GM12873 (cell line): Measurements from ENCODE around the gene SCTR.

Source experiments
- CTCF ChIP-seq: IDR thresholded peaks from 2 replicates; pipeline ENCODE4 v1.5.1; 2012; ENCODE audit warnings: low read depth, mild to moderate bottlenecking, moderate library complexity, low read length, control low read depth; ENCODE audit not compliant: insufficient read depth; ENCODE audit errors: missing control alignments

Gene SCTR

GRCh38 chr2:119426801-119427395 lies 97.4 kb downstream of the SCTR start:
- TF ChIP-seq CTCF, result no peak

- TF ChIP-seq CTCF, result no peak
Measured at GRCh38 chr2:119426396-119426675, 97.9 kb downstream of the SCTR start.

DNA sequence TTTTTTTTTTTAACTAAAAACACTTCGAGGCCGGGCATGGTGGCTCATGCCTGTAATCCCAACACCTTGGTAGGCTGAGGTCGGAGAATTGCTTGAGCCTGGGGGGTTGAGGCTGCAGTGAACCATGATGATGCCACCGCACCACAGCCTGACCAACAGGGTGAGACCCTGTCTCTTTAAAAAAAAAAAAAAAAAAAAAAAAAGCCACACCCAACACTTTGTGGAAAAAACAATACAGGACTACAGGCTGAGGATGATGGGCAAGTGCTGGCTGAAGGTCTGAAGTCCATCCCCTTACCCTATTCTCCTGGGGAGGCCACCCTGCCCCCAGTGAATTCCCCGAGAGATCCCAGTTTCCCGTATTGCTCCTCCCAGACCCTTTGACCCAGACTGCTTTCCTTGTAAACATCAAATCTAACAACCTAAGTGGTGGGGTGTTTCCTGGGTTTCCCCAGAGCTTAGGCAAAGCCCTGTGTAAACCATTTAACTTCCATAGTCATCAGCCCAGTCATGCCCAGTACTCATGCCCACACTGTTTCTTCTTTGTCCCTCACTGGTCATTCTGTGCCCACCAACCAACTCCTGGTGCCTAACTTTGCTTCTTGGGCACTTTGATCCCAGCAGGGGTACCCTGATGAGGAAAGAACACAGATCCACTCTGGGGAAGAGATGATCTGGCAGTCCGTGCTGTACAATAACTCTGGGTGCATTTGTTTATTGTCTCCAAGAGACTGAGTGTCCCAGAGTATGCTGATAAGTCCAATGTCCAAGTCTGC lies 98.5 kb downstream of the SCTR start:
- TF ChIP-seq CTCF, result no peak

GRCh38 chr2:119425119-119425405 lies 99.2 kb downstream of the SCTR start:
- no peak for TF ChIP-seq CTCF

DNA sequence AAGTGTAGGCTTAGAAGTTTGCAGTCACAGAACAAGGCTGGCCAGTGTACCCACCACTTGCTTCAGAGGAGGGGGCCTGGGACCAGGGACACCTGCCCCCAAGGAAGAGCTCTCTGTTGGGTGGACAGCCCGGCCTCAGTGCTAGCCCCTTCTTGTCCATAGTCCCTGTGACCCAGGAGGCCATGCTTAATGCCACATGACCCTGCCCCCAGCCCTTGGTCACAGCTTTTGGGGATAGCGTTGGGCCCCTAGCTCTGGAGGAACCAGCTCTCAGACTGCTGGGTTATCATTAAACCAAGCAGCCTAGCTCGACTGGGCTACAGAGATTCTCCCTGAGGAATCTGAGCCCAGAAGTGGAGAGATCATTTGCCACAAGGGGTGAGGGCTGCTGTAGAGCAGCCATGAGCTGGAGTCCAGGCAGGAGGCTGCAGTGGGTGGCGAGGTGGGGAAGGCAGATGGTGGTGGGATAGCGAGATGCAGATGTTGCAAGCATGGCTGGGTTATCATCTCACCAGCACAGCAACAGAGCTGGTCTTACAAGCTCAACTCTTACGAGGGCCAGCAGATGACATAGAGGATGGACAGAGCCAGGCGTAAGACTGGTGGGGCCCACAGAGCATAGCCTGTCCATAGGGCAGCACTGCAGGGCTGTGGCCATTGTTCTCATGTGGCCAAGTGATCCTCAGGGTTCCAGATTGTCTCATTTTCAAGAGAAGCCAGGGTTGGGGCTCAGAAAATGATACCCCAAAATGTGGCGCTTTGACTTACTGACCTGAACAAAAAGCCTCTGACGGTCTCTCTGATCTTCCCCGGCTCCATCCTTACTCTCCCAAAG lies 99.8 kb downstream of the SCTR start:
- TF ChIP-seq CTCF, result no peak

DNA sequence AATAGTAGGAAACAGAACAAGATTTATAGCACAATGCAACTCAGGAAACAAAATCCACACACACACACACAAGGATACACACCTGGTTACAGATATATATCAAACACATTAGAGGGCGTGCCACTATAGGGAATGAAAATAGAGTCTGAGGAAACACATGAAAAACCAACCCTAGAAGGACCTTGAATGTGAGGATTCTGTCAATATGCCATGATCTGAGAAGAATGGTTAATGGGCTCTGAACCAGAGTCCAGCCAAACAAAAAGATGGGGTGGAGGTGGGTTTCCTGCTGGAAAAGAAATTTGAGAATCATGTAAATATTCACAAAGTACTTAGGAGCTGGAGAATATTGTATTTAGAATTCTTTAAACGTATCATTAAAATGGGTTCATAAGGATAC lies 100.5 kb downstream of the SCTR start:
- no peak for TF ChIP-seq CTCF

- no peak for TF ChIP-seq CTCF
Measured at GRCh38 chr2:119423108-119423444, 101.2 kb downstream of the SCTR start.
